Measurements from ENCODE around the gene EPHX1. TPM values are rescaled to one million over a fixed set of nuclear protein-coding genes. Genes with fewer than 3 reads are reported as not detected.

The EPHX1 gene
- total and polyA plus RNA-seq, 4 donors = 93.8 to 1,448 (median 204) TPM

- TF ChIP-seq, protein P1, sequence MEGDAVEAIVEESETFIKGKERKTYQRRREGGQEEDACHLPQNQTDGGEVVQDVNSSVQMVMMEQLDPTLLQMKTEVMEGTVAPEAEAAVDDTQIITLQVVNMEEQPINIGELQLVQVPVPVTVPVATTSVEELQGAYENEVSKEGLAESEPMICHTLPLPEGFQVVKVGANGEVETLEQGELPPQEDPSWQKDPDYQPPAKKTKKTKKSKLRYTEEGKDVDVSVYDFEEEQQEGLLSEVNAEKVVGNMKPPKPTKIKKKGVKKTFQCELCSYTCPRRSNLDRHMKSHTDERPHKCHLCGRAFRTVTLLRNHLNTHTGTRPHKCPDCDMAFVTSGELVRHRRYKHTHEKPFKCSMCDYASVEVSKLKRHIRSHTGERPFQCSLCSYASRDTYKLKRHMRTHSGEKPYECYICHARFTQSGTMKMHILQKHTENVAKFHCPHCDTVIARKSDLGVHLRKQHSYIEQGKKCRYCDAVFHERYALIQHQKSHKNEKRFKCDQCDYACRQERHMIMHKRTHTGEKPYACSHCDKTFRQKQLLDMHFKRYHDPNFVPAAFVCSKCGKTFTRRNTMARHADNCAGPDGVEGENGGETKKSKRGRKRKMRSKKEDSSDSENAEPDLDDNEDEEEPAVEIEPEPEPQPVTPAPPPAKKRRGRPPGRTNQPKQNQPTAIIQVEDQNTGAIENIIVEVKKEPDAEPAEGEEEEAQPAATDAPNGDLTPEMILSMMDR (IDR thresholded peaks at IDR 0.05; ENCODE audit: low read depth, low read length, missing input control) = no peak
- TF ChIP-seq ATF3 (IDR thresholded peaks at IDR 0.05) = no peak
- no peak for TF ChIP-seq YY1 (IDR thresholded peaks at IDR 0.05)
- no peak for TF ChIP-seq TAF1 (conservative IDR thresholded peaks at IDR 0.05)
- TF ChIP-seq HNF4A (conservative IDR thresholded peaks at IDR 0.05) = no peak
- no peak for TF ChIP-seq HNF4G (IDR thresholded peaks at IDR 0.05)
- no peak for TF ChIP-seq FOXA1 (IDR thresholded peaks at IDR 0.05)
- TF ChIP-seq REST (IDR thresholded peaks at IDR 0.05) = no peak
- no peak for TF ChIP-seq RXRA (IDR thresholded peaks at IDR 0.05)
- no peak for TF ChIP-seq GABPA (IDR thresholded peaks at IDR 0.05 in 1 of 2, conservative IDR thresholded peaks at IDR 0.05 in 1 of 2)
- no peak for TF ChIP-seq NR2F2 (IDR thresholded peaks at IDR 0.05)
- TF ChIP-seq FOXA2 (IDR thresholded peaks at IDR 0.05) = no peak
- TF ChIP-seq SP1 (IDR thresholded peaks at IDR 0.05) = no peak
- no peak for DNase-seq (ENCODE audit: low spot score)
- peak overlapping the region in 1 of 2 donors; percentile 5 for H3K27ac ChIP-seq (ENCODE audit: low read depth in 1 of 2, low read length in 2 of 2)
- no peaks in the 10 kb centered on the region for H3K9me3 ChIP-seq (ENCODE audit: control insufficient read depth in 4 of 4, low read length in 3 of 4)
- H3K4me3 ChIP-seq (ENCODE audit: low read depth in 1 of 3, low read length in 3 of 3) = no peak overlapping the region
- WGBS = 87% methylated on average over 6 of the region's 6 CpGs
- H3K9ac ChIP-seq (ENCODE audit: low read depth in 1 of 2, low read length in 2 of 2) = no peak overlapping the region
- no peaks in the 10 kb centered on the region for H3K27me3 ChIP-seq (ENCODE audit: control insufficient read depth in 4 of 4, insufficient read depth in 4 of 4, low read length in 3 of 4)
- H3K4me1 ChIP-seq (ENCODE audit: control insufficient read depth in 4 of 4, insufficient read depth in 4 of 4, low read length in 3 of 4) = peaks cover 20 to 58% (median 45%) of the 10 kb centered on the region in 4 donors
- no peaks in the 10 kb centered on the region for H3K36me3 ChIP-seq (ENCODE audit: control insufficient read depth in 4 of 4, insufficient read depth in 3 of 4, low read depth in 1 of 4, low read length in 3 of 4)
Measured at GRCh38 chr1:225885336-225885735, 75.4 kb downstream of the EPHX1 start.

DNA sequence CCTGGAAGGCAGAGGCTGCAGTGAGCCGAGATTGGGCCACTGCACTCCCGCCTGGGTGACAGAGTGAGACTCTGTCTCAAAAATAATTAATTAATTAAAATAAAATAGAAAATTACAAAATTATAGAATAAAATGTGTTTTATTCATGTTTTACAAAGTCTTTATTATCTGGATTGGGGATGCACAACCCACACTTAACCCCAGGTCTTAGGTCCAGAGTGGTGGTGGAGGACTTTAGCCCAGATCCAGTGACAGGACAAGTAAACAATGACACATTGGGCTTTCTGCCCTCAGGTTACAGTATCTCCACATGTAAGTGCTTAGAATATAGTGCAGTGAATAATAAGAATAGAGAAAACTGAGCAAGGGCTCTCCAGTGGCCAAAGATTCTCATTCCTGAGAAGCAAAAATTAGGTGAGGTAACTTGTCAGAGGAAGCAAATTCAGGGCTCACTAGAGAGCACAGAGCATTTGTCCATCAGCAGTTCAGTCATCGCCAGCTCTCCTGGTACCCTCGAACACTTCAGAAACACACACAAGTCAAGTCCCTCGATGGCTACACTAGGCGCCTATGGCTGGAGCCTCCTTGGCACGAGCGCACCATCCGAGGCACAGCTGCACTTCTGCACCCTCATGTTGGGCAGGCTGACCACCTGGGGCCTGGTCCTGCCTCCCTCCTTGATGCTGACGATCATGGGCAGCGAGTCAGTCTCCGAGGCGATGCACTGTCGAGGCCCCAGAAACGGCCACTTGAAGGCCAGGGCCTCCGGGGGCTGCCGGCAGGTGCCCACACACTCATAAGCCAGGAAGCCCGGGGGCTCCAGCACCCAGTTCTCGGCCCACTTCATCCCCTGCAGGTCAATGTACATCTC, 76.5 kb downstream of the EPHX1 start:
- peak overlapping the region; percentile 44 to 90 for H3K27ac ChIP-seq (ENCODE audit: low read depth in 1 of 2, low read length in 2 of 2)
- 67% methylated on average over 19 of the region's 19 CpGs for WGBS
- no peak for DNase-seq (ENCODE audit: low spot score)
- no peaks in the 10 kb centered on the region for H3K27me3 ChIP-seq (ENCODE audit: control insufficient read depth in 4 of 4, insufficient read depth in 4 of 4, low read length in 3 of 4)
- no peaks in the 10 kb centered on the region for H3K36me3 ChIP-seq (ENCODE audit: control insufficient read depth in 4 of 4, insufficient read depth in 3 of 4, low read depth in 1 of 4, low read length in 3 of 4)
- H3K4me1 ChIP-seq (ENCODE audit: control insufficient read depth in 4 of 4, insufficient read depth in 4 of 4, low read length in 3 of 4) = peaks cover 24 to 58% (median 44%) of the 10 kb centered on the region in 4 donors
- no peak overlapping the region for H3K4me3 ChIP-seq (ENCODE audit: low read depth in 1 of 3, low read length in 3 of 3)
- no peaks in the 10 kb centered on the region for H3K9me3 ChIP-seq (ENCODE audit: control insufficient read depth in 4 of 4, low read length in 3 of 4)
- no peak overlapping the region for H3K9ac ChIP-seq (ENCODE audit: low read depth in 1 of 2, low read length in 2 of 2)
- peak; percentile 42 for TF ChIP-seq MAX (IDR thresholded peaks at IDR 0.05)
- TF ChIP-seq SP1 (IDR thresholded peaks at IDR 0.05) = peak; percentile 77
- peak; percentile 95 for TF ChIP-seq HNF4G (IDR thresholded peaks at IDR 0.05)
- peak; percentile 39 for TF ChIP-seq REST (IDR thresholded peaks at IDR 0.05)
- peak; percentile 82 for TF ChIP-seq ATF3 (IDR thresholded peaks at IDR 0.05)
- TF ChIP-seq EGR1 (IDR thresholded peaks at IDR 0.05; ENCODE audit: low read depth in 2 of 2) = no peak
- TF ChIP-seq FOXA1 (IDR thresholded peaks at IDR 0.05) = peak; percentile 85
- TF ChIP-seq, protein P1 (IDR thresholded peaks at IDR 0.05; ENCODE audit: low read depth, low read length, missing input control) = no peak
- peak; percentile 45 for TF ChIP-seq NR2F2 (IDR thresholded peaks at IDR 0.05)
- TF ChIP-seq JUND (IDR thresholded peaks at IDR 0.05) = peak; percentile 69 to 95
- TF ChIP-seq RXRA (IDR thresholded peaks at IDR 0.05) = peak; percentile 80 to 91

All from liver (tissue), 9 donors.